GM12891 (cell line): ENCODE data around the gene SLC24A3.

Experiments used
- POLR2A ChIP-seq: IDR thresholded peaks from 2 replicates; pipeline ENCODE4 v1.6.1; 2011; ENCODE audit warnings: low read depth, low read length, control low read depth
- POLR2AphosphoS5 ChIP-seq: IDR thresholded peaks from 2 replicates; pipeline ENCODE4 v1.6.1; 2011; ENCODE audit warnings: low read depth, low read length, control low read depth
- SPI1 ChIP-seq: IDR thresholded peaks from 2 replicates; pipeline ENCODE4 v1.6.1; 2011; ENCODE audit warnings: low read depth, low read length, control low read depth
- TAF1 ChIP-seq: IDR thresholded peaks from 2 replicates; pipeline ENCODE4 v1.6.1; 2011; ENCODE audit warnings: low read depth, low read length, control low read depth

DNA sequence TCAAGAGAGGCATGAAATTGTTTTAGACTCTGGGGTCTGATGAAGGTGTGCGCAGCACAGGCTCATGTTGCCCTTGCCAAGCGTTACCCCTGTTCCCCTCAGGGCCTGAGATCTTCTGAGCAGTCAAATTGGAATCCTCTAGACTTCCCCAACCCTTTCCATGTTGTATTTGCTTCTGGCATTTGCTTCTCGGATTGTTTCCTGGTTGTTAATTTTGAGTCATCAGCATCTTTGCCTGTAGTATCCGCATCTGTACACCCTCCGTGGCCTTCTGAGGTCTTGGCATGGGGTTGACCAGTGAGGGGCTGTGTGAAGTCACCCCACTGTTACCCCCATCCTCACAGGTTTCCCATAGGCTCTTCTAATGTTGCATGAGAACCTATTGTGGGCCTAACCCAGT is 40.9 kb downstream of the SLC24A3 start:
- TF ChIP-seq POLR2AphosphoS5 = no peak
- no peak for TF ChIP-seq POLR2A
- no peak for TF ChIP-seq TAF1
- TF ChIP-seq SPI1 = no peak
